Memory B cell (primary cell): Measurements from ENCODE around the gene PTPRN2.

ENCODE experiments used
- ATAC-seq: fragments of 150-1000 bp; cut with Tn5 transposase; 2 replicates; pipeline ENCODE4 v1.10.0; 2021; ENCODE audit warnings: low read depth, mild to moderate bottlenecking, moderate library complexity
- DNase-seq, 2 donors: peaks; one replicate each; pipeline ENCODE4 v3.0.0; 2022; ENCODE audit warnings: low spot score in 2 of 2
- H3K27ac Mint-ChIP-seq: one replicate; pipeline ENCODE4 v1.8.0; 2022; ENCODE audit warnings: mild to moderate bottlenecking, moderate library complexity, mixed read lengths
- H3K27me3 Mint-ChIP-seq: one replicate; pipeline ENCODE4 v1.8.0; 2022; ENCODE audit warnings: mixed read lengths
- H3K36me3 Mint-ChIP-seq: one replicate; pipeline ENCODE4 v1.8.0; 2022; ENCODE audit warnings: mild to moderate bottlenecking, mixed read lengths
- H3K4me1 Mint-ChIP-seq: one replicate; pipeline ENCODE4 v1.8.0; 2022; ENCODE audit warnings: mixed read lengths
- H3K4me3 Mint-ChIP-seq: one replicate; pipeline ENCODE4 v1.8.0; 2022; ENCODE audit warnings: mild to moderate bottlenecking, moderate library complexity, mixed read lengths
- H3K9me3 Mint-ChIP-seq: one replicate; pipeline ENCODE4 v1.8.0; 2022; ENCODE audit warnings: mixed read lengths

Gene PTPRN2

GRCh38 chr7:157610671-157611295 is 976.8 kb downstream of the PTPRN2 start:
- no peak for DNase-seq
- Mint-ChIP-seq H3K9me3 (peaks cover 4% of the 10 kb centered on the region), H3K27me3 (peaks cover 1% of the 10 kb centered on the region), H3K4me3 (peak overlapping the region; percentile 30), H3K27ac (no peak overlapping the region), H3K36me3 (peaks cover 2% of the 10 kb centered on the region), H3K4me1 (peaks cover 2% of the 10 kb centered on the region)
- ATAC-seq: no peak

GRCh38 chr7:157609932-157610640 is 977.5 kb downstream of the PTPRN2 start:
- ATAC-seq: no peak
- peaks cover 2% of the 10 kb centered on the region for H3K36me3 Mint-ChIP-seq
- H3K4me1 Mint-ChIP-seq: peaks cover 2% of the 10 kb centered on the region
- H3K9me3 Mint-ChIP-seq: peaks cover 4% of the 10 kb centered on the region
- no peak for DNase-seq
- H3K27me3 Mint-ChIP-seq: peaks cover 1% of the 10 kb centered on the region
- H3K27ac Mint-ChIP-seq: no peak overlapping the region
- no peak overlapping the region for H3K4me3 Mint-ChIP-seq

- H3K27me3 Mint-ChIP-seq: peaks cover 1% of the 10 kb centered on the region
These were observed 978.1 kb downstream of the PTPRN2 start for GRCh38 chr7:157609516-157609915.

GRCh38 chr7:157607218-157607617 is 980.4 kb downstream of the PTPRN2 start:
- Mint-ChIP-seq H3K36me3 (peaks cover 2% of the 10 kb centered on the region), H3K4me1 (no peaks in the 10 kb centered on the region), H3K27me3 (peaks cover 2% of the 10 kb centered on the region), H3K27ac (no peak overlapping the region), H3K9me3 (peaks cover 3% of the 10 kb centered on the region), H3K4me3 (no peak overlapping the region)
- DNase-seq (no peak), ATAC-seq (no peak)

More at GRCh38 chr7:157609516-157609915, 978.1 kb downstream of the PTPRN2 start:
- ATAC-seq (no peak), DNase-seq (no peak)
- no peak overlapping the region for H3K27ac Mint-ChIP-seq
- H3K9me3 Mint-ChIP-seq: peaks cover 4% of the 10 kb centered on the region
- peaks cover 2% of the 10 kb centered on the region for H3K4me1 Mint-ChIP-seq
- H3K36me3 Mint-ChIP-seq: peaks cover 2% of the 10 kb centered on the region
- H3K4me3 Mint-ChIP-seq: no peak overlapping the region

GRCh38 chr7:157606140-157606539 is 981.5 kb downstream of the PTPRN2 start:
- Mint-ChIP-seq H3K27me3 (peaks cover 2% of the 10 kb centered on the region), H3K9me3 (no peaks in the 10 kb centered on the region), H3K4me1 (no peaks in the 10 kb centered on the region), H3K36me3 (no peaks in the 10 kb centered on the region), H3K27ac (no peak overlapping the region), H3K4me3 (no peak overlapping the region)
- ATAC-seq (no peak), DNase-seq (no peak)

- DNase-seq: no peak
- no peaks in the 10 kb centered on the region for H3K9me3 Mint-ChIP-seq
- no peaks in the 10 kb centered on the region for H3K4me1 Mint-ChIP-seq
- no peaks in the 10 kb centered on the region for H3K36me3 Mint-ChIP-seq
- H3K4me3 Mint-ChIP-seq: no peak overlapping the region
- ATAC-seq: no peak
- H3K27me3 Mint-ChIP-seq: peaks cover 2% of the 10 kb centered on the region
- no peak overlapping the region for H3K27ac Mint-ChIP-seq
These were observed 982.0 kb downstream of the PTPRN2 start for GRCh38 chr7:157605638-157606037.

GRCh38 chr7:157604661-157605381 is 982.8 kb downstream of the PTPRN2 start:
- DNase-seq: no peak

GRCh38 chr7:157603716-157604115 is 983.9 kb downstream of the PTPRN2 start:
- no peak for DNase-seq
- H3K4me1 Mint-ChIP-seq: no peaks in the 10 kb centered on the region
- no peak for ATAC-seq
- no peaks in the 10 kb centered on the region for H3K36me3 Mint-ChIP-seq
- no peaks in the 10 kb centered on the region for H3K9me3 Mint-ChIP-seq
- H3K27me3 Mint-ChIP-seq: peaks cover 3% of the 10 kb centered on the region
- H3K27ac Mint-ChIP-seq: no peak overlapping the region
- H3K4me3 Mint-ChIP-seq: no peak overlapping the region

More at GRCh38 chr7:157604661-157605381, 982.8 kb downstream of the PTPRN2 start:
- ATAC-seq: no peak
- Mint-ChIP-seq H3K27me3 (peaks cover 3% of the 10 kb centered on the region), H3K4me1 (no peaks in the 10 kb centered on the region), H3K27ac (no peak overlapping the region), H3K36me3 (no peaks in the 10 kb centered on the region), H3K4me3 (no peak overlapping the region), H3K9me3 (no peaks in the 10 kb centered on the region)

GRCh38 chr7:157603005-157603404 is 984.6 kb downstream of the PTPRN2 start:
- ATAC-seq (no peak), DNase-seq (no peak)
- no peaks in the 10 kb centered on the region for H3K36me3 Mint-ChIP-seq
- no peak overlapping the region for H3K4me3 Mint-ChIP-seq
- no peaks in the 10 kb centered on the region for H3K4me1 Mint-ChIP-seq
- H3K27ac Mint-ChIP-seq: no peak overlapping the region
- peaks cover 3% of the 10 kb centered on the region for H3K27me3 Mint-ChIP-seq
- H3K9me3 Mint-ChIP-seq: no peaks in the 10 kb centered on the region

GRCh38 chr7:157602581-157602980 is 985.0 kb downstream of the PTPRN2 start:
- no peaks in the 10 kb centered on the region for H3K9me3 Mint-ChIP-seq
- H3K4me1 Mint-ChIP-seq: no peaks in the 10 kb centered on the region
- peaks cover 3% of the 10 kb centered on the region for H3K27me3 Mint-ChIP-seq
- no peak overlapping the region for H3K27ac Mint-ChIP-seq
- no peaks in the 10 kb centered on the region for H3K36me3 Mint-ChIP-seq
- H3K4me3 Mint-ChIP-seq: no peak overlapping the region
- ATAC-seq (no peak), DNase-seq (no peak)

GRCh38 chr7:157602156-157602555 is 985.5 kb downstream of the PTPRN2 start:
- Mint-ChIP-seq H3K9me3 (no peaks in the 10 kb centered on the region), H3K27me3 (peaks cover 3% of the 10 kb centered on the region), H3K4me3 (no peak overlapping the region), H3K4me1 (no peaks in the 10 kb centered on the region), H3K36me3 (no peaks in the 10 kb centered on the region), H3K27ac (no peak overlapping the region)
- ATAC-seq: no peak
- DNase-seq: no peak

GRCh38 chr7:157601530-157601929 is 986.1 kb downstream of the PTPRN2 start:
- Mint-ChIP-seq H3K4me1 (no peaks in the 10 kb centered on the region), H3K4me3 (no peak overlapping the region), H3K27me3 (peaks cover 3% of the 10 kb centered on the region), H3K27ac (no peak overlapping the region), H3K36me3 (no peaks in the 10 kb centered on the region), H3K9me3 (no peaks in the 10 kb centered on the region)
- no peak for ATAC-seq
- no peak for DNase-seq

GRCh38 chr7:157599491-157599890 is 988.1 kb downstream of the PTPRN2 start:
- no peaks in the 10 kb centered on the region for H3K36me3 Mint-ChIP-seq
- no peak overlapping the region for H3K27ac Mint-ChIP-seq

GRCh38 chr7:157597562-157597961 is 990.1 kb downstream of the PTPRN2 start:
- H3K27ac Mint-ChIP-seq: no peak overlapping the region

More at GRCh38 chr7:157599491-157599890, 988.1 kb downstream of the PTPRN2 start:
- Mint-ChIP-seq H3K27me3 (peaks cover 3% of the 10 kb centered on the region), H3K4me3 (no peak overlapping the region), H3K9me3 (no peaks in the 10 kb centered on the region), H3K4me1 (no peaks in the 10 kb centered on the region)
- DNase-seq (no peak), ATAC-seq (no peak)

More at GRCh38 chr7:157597562-157597961, 990.1 kb downstream of the PTPRN2 start:
- DNase-seq (no peak), ATAC-seq (no peak)
- H3K4me3 Mint-ChIP-seq: no peak overlapping the region
- peaks cover 1% of the 10 kb centered on the region for H3K27me3 Mint-ChIP-seq
- no peaks in the 10 kb centered on the region for H3K9me3 Mint-ChIP-seq
- no peaks in the 10 kb centered on the region for H3K4me1 Mint-ChIP-seq
- H3K36me3 Mint-ChIP-seq: no peaks in the 10 kb centered on the region
